Cardiac fibroblast (primary cell): Measurements from ENCODE around the gene SLC4A8.

Experiments
- DNase-seq, 2 donors: peaks; one replicate each; pipeline versions ENCODE4 v3.0.0 to v3.0.0-alpha.2; 2010; ENCODE audit warnings: low read depth in 2 of 2
- H3K4me3 ChIP-seq, 2 donors: replicated peaks in 1 of 2; 1 replicate in 1 of 2; 2 replicates in 1 of 2; pipeline ENCODE4 v1.5.1; 2011; ENCODE audit warnings: low read depth in 2 of 2, low read length in 2 of 2, mild to moderate bottlenecking in 2 of 2, moderate library complexity in 1 of 2
- TF ChIP-seq, protein P1 (sequence below): IDR thresholded peaks from one replicate; pipeline ENCODE4 v1.5.1; 2011; ENCODE audit warnings: low read depth, mild to moderate bottlenecking, low read length, inconsistent platforms

SLC4A8 gene

DNA sequence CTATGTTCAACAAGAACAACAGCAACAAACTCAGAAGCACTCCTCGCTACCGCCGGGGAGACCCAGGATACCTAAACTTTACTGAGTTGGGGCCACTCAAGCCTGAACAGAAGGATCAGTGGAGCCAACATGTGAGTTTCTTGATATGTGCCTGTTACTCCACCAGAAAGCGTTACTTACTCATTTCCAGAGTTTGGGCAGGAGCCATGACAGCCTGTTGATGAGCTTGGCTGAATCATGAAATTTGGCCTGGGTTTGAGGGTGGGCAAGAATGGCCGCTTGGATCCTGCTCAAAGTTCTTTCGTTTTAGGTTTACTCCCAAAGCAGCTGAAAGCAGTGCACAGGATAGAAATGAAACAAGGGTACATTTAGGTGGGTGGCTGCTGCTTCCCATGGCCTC is 21.5 kb upstream of the SLC4A8 start:
- TF ChIP-seq, protein P1, sequence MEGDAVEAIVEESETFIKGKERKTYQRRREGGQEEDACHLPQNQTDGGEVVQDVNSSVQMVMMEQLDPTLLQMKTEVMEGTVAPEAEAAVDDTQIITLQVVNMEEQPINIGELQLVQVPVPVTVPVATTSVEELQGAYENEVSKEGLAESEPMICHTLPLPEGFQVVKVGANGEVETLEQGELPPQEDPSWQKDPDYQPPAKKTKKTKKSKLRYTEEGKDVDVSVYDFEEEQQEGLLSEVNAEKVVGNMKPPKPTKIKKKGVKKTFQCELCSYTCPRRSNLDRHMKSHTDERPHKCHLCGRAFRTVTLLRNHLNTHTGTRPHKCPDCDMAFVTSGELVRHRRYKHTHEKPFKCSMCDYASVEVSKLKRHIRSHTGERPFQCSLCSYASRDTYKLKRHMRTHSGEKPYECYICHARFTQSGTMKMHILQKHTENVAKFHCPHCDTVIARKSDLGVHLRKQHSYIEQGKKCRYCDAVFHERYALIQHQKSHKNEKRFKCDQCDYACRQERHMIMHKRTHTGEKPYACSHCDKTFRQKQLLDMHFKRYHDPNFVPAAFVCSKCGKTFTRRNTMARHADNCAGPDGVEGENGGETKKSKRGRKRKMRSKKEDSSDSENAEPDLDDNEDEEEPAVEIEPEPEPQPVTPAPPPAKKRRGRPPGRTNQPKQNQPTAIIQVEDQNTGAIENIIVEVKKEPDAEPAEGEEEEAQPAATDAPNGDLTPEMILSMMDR = no peak
- peak; percentile 25 to 49 for DNase-seq
- no peak overlapping the region for H3K4me3 ChIP-seq

DNA sequence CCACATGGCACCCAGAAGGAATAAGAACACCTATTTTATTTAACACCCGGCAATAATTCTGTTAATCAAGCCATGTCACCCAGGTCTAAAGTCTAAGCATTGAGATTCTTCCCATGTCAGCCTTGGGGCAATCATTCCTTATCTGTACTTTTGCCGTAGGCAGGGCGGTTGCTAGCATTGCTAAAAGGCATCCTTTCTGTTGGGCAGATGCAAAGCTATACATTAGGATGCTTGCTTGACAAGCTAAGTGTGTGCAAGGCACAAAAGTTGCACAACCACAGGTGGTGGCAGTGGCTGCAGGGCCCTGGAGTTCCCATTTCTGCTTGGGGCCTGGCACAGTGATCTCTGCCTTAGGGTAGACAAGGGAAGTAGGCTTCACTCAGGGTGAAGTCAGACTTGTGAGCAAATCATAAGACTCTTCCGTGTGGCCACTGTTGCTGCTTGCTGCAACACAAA is 20.9 kb upstream of the SLC4A8 start:
- no peak for DNase-seq
- no peak overlapping the region for H3K4me3 ChIP-seq
- TF ChIP-seq, protein P1 = no peak

DNA sequence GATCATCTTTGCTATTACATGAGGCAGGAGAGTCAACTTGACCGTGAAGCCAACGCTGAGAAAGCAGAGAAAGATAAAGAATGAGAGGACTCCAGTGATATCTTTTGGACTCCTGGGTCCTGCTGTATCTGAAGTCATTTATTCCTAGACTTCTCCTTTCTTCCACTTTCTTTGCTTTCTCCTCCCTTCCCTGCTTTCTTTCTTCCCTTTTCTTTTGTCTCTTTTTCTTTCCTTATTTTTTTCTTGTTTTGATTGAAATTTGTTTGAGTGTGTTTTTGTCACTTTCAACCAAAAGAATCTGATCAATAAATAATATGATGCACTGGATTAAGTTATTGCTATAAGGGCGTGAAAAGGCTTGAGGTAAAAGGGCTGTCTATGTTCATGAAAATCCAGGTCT is 20.0 kb upstream of the SLC4A8 start:
- TF ChIP-seq, protein P1 = no peak
- no peak overlapping the region for H3K4me3 ChIP-seq

DNA sequence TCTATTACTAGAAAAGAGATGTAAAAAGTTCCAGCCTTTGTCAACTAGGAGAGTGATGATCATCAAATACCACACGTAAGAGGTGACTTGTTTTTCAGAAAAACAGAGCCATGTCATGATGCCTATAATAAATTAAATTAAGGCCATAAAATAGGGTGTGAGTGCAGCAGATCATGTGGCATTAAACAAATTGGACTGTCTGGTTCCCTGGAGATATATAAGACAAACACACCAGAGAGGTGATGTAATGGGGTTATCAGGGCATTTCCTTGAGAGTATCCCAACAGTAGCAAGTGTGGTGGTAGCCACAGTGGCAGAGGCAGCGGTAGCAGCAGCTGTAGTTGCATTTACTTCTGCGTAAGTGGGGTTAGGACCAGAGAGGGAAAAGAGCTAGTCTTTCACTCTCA is 18.8 kb upstream of the SLC4A8 start:
- DNase-seq = no peak
- TF ChIP-seq, protein P1 = no peak
- H3K4me3 ChIP-seq = no peak overlapping the region

More for the DNA sequence above, 20.0 kb upstream of the SLC4A8 start:
- no peak for DNase-seq

DNA sequence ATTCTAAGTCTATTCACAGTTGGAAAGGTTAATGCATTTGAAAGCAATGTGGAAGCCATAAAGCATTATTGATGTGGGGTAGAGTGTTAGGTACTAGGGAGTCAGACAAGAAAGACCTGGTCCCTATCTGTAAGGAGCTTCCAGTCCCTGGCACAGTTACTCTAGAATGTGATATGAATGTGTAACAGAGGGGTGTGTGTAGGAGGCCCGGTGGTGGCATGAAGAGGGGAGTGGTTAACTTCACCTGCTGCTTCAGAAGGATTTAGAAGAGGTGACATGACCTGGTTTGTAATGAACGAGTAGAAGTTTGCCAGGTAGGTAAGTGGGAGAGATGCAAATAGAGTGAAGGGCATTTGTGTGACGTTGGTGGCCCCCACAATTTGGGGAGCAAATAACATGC is 18.3 kb upstream of the SLC4A8 start:
- no peak for DNase-seq
- H3K4me3 ChIP-seq = no peak overlapping the region
- TF ChIP-seq, protein P1 = no peak

DNA sequence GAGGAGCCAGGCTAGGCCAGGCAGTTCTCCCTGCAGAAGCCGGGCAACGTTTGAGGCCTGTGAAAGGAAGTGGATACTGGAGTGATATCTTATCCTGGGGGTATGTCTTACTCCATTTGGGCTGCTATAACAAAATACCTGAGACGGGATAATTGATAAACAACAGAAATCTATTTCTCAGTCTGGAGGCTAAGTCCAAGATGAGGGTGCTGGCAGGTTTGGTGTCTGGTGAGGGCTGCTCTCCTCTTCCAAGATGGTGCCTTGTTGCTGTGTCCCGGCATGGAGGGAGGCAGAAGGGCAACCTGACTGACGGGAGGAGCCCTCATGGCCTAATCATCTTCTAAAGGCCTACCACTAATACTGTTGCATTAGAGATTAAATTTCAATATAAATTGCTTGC is 17.8 kb upstream of the SLC4A8 start:
- no peak overlapping the region for H3K4me3 ChIP-seq
- TF ChIP-seq, protein P1 = no peak
- DNase-seq = no peak

DNA sequence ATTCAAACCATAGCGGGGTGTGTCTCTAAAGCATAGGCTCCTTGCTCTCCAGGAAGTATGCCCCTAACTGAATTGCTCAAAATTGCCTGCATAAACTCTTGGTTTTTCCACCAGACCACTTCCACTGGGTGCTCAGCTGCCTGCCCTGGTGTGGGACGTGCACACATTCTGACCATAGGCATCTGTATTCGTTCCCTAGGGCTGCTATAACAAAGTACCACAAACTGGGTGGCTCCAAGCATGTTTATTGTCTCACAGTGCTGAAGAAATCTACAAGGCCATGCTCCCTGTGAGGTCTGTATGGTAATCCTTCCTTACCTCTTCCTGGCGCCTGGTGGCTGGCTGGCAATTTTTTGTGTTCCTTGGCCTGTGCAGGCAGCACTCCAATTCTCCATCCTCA is 17.0 kb upstream of the SLC4A8 start:
- TF ChIP-seq, protein P1 = no peak
- no peak for DNase-seq
- no peak overlapping the region for H3K4me3 ChIP-seq
